OCI-LY7 (cell line): ENCODE measurements around the gene CDH16.

Experiments
- EZH2phosphoT487 ChIP-seq: fragments of 200-600 bp; sonication (generic); IDR thresholded peaks from 2 replicates; pipeline ENCODE4 v1.6.1; 2018; ENCODE audit warnings: low read depth, borderline replicate concordance, mild to moderate bottlenecking, mixed run types, antibody characterized with exemption, low read length, moderate library complexity, mixed read lengths
- TF ChIP-seq, protein P1 (sequence below): fragments of 200-600 bp; sonication (generic); conservative IDR thresholded peaks from 2 replicates; pipeline ENCODE4 v1.5.1; 2014; ENCODE audit warnings: mild to moderate bottlenecking, antibody characterized with exemption, low read length, moderate library complexity, mixed read lengths

DNA sequence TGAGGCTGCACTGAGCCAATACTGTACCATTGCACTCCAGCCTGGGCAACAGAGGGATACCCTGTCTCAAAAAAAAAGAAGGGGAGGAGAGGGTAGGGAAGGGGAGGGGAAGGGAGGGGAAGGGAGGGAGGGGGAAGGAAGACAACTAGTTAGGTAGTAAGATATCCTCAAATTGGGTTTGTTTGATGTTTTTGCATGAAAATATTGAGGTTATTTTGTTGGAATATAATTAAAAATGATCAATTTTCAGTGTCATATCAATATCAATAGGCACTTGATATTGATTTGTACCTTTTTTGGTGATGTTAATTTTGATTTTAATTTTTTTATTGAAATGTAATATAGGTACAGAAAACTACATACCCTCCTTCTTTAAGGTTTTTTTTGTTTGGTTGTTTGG lies 55.0 kb downstream of the CDH16 start:
- TF ChIP-seq, protein P1, sequence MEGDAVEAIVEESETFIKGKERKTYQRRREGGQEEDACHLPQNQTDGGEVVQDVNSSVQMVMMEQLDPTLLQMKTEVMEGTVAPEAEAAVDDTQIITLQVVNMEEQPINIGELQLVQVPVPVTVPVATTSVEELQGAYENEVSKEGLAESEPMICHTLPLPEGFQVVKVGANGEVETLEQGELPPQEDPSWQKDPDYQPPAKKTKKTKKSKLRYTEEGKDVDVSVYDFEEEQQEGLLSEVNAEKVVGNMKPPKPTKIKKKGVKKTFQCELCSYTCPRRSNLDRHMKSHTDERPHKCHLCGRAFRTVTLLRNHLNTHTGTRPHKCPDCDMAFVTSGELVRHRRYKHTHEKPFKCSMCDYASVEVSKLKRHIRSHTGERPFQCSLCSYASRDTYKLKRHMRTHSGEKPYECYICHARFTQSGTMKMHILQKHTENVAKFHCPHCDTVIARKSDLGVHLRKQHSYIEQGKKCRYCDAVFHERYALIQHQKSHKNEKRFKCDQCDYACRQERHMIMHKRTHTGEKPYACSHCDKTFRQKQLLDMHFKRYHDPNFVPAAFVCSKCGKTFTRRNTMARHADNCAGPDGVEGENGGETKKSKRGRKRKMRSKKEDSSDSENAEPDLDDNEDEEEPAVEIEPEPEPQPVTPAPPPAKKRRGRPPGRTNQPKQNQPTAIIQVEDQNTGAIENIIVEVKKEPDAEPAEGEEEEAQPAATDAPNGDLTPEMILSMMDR, result no peak
- no peak for TF ChIP-seq EZH2phosphoT487
